A549 (cell line): ENCODE results near the gene PUDP.
"Not testable (repeated sequence)": the region's sequence is repeated elsewhere in the genome, so short reads cannot be mapped to it uniquely, and the experiment has no call there.

Source experiments
- CBX2 ChIP-seq: fragments of 200-600 bp; sonication (generic); IDR thresholded peaks from 2 replicates; pipeline ENCODE4 v1.6.1; 2016; ENCODE audit warnings: low read depth, mild to moderate bottlenecking, borderline replicate concordance
- CBX8 ChIP-seq: fragments of 200-600 bp; sonication (generic); IDR thresholded peaks from 2 replicates; pipeline ENCODE4 v1.6.1; 2016
- CTCF ChIP-seq: fragments of >200 bp; sonication (Bioruptor Twin); formaldehyde crosslinking; IDR thresholded peaks from 3 replicates; pipeline ENCODE4 v1.5.1; 2016
- MAFK ChIP-seq: fragments of 450-650 bp; IDR thresholded peaks from 2 replicates; pipeline ENCODE4 v1.6.1; 2014; ENCODE audit not compliant: partially characterized antibody
- NR3C1 ChIP-seq: fragments of >200 bp; sonication (Bioruptor Twin); formaldehyde crosslinking; IDR thresholded peaks from 3 replicates; pipeline ENCODE4 v1.6.1; 2017
- POLR2A ChIP-seq: IDR thresholded peaks from 2 replicates; pipeline ENCODE4 v1.6.1; 2012; ENCODE audit warnings: mild to moderate bottlenecking, low read length
- TF ChIP-seq, protein P1 (sequence below): IDR thresholded peaks from 2 replicates; pipeline ENCODE4 v1.6.1; 2012

GRCh38 chrX:7022996-7023395 is 125.0 kb downstream of the PUDP start:
- TF ChIP-seq CBX2, NR3C1, MAFK, CTCF, POLR2A, CBX8: not testable (repeated sequence)
- TF ChIP-seq, protein P1, sequence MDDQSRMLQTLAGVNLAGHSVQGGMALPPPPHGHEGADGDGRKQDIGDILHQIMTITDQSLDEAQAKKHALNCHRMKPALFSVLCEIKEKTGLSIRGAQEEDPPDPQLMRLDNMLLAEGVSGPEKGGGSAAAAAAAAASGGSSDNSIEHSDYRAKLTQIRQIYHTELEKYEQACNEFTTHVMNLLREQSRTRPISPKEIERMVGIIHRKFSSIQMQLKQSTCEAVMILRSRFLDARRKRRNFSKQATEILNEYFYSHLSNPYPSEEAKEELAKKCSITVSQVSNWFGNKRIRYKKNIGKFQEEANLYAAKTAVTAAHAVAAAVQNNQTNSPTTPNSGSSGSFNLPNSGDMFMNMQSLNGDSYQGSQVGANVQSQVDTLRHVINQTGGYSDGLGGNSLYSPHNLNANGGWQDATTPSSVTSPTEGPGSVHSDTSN: not testable (repeated sequence)
